K562 (cell line): ENCODE results near the gene DNAJB7. TPM values are rescaled to one million over a fixed set of nuclear protein-coding genes. Genes with fewer than 3 reads are reported as not detected.

Source experiments
- CHD7 ChIP-seq: fragments of 200-600 bp; sonication (generic); IDR thresholded peaks from one replicate; pipeline ENCODE4 v1.6.1; 2012; ENCODE audit warnings: mild to moderate bottlenecking, low read depth, low read length, inconsistent platforms
- CREB3L1 ChIP-seq: fragments of 450-650 bp; IDR thresholded peaks from 2 replicates; pipeline ENCODE4 v1.6.1; 2014; ENCODE audit warnings: low read depth, mild to moderate bottlenecking, moderate library complexity, borderline replicate concordance
- CUX1 ChIP-seq: fragments of 200-800 bp; sonication (Bioruptor generic); IDR thresholded peaks from 2 replicates; pipeline ENCODE4 v1.6.1; 2016; ENCODE audit warnings: missing genetic modification characterization, missing compliant biosample characterization
- EWSR1 ChIP-seq: fragments of 450-650 bp; IDR thresholded peaks from 2 replicates; pipeline ENCODE4 v1.6.1; 2018; ENCODE audit warnings: borderline replicate concordance, mild to moderate bottlenecking, low read depth, moderate library complexity; ENCODE audit not compliant: partially characterized antibody
- KLF6 ChIP-seq: fragments of 250-450 bp; sonication (Bioruptor Pico); IDR thresholded peaks from 2 replicates; pipeline ENCODE4 v1.4.0; 2020; ENCODE audit warnings: mild to moderate bottlenecking, moderate library complexity, borderline replicate concordance
- MTF1 ChIP-seq: fragments of 250-450 bp; sonication (Bioruptor Pico); IDR thresholded peaks from 2 replicates; pipeline ENCODE4 v1.9.0; 2021; ENCODE audit warnings: moderate library complexity, mild to moderate bottlenecking, inconsistent platforms, borderline replicate concordance
- RBFOX2 ChIP-seq: fragments of 200-400 bp; formaldehyde crosslinking; IDR thresholded peaks from 2 replicates; pipeline ENCODE4 v1.6.1; 2017; ENCODE audit warnings: low read depth, mild to moderate bottlenecking, low read length, moderate library complexity
- SAP30 ChIP-seq: fragments of 200-600 bp; sonication (generic); IDR thresholded peaks from 2 replicates; pipeline ENCODE4 v1.6.1; 2012; ENCODE audit warnings: borderline replicate concordance, low read depth, mild to moderate bottlenecking, moderate library complexity, low read length, control low read depth, inconsistent platforms; ENCODE audit not compliant: insufficient read depth, poor library complexity, severe bottlenecking
- ZNF212 ChIP-seq: fragments of 450-650 bp; formaldehyde crosslinking; IDR thresholded peaks from 2 replicates; pipeline ENCODE4 v1.4.0; 2020; ENCODE audit warnings: mild to moderate bottlenecking
- polyA plus RNA-seq, 8 experiments: library from polyadenylated mRNA; depleted of rRNA in 4 of 8; stranded (reverse) in 5 of 8; unstranded in 3 of 8; fragments of >200 nt; fragmentation: Nextera tagmentation in 2 of 8; fragmentation: Illumina TruSeq in 1 of 8; extraction: Ambion mirVana in 2 of 8; extraction: Trizol in 1 of 8; gene quantifications; 2 replicates each; pipeline versions ENCODE4 v1.2.1 to v1.2.3, GENCODE V29; 2011 to 2014; ENCODE audit warnings: inconsistent platforms in 1 of 8, missing spikeins in 1 of 8
- total RNA-seq, 7 experiments: library from RNA; depleted of rRNA in 6 of 7; stranded (reverse); fragments of >200 nt in 6 of 7; fragmentation: Illumina TruSeq in 2 of 7; extraction: Trizol in 2 of 7; gene quantifications; 2 replicates each; pipeline versions ENCODE4 v1.2.1 to v1.2.3, GENCODE V29; 2011 to 2021; ENCODE audit warnings: low replicate concordance in 1 of 7

Gene DNAJB7
- total and polyA plus RNA-seq, 9 of the 15 experiments (the other 6 are each of a cell fraction or from before 2014, with no cell fraction given): 0.13 to 0.21 TPM; not detected in 7

GRCh38 chr22:40813912-40814315, 48.0 kb downstream of the DNAJB7 start (continued):
- TF ChIP-seq RBFOX2: peak; percentile 62
- peak; percentile 97 for TF ChIP-seq ZNF212 (CRISPR knock-in tag)
- TF ChIP-seq CHD7: no peak
- peak; percentile 100 for TF ChIP-seq CUX1
- TF ChIP-seq SAP30: no peak
- TF ChIP-seq EWSR1: no peak
- TF ChIP-seq CREB3L1: no peak
- peak; percentile 100 for TF ChIP-seq KLF6
- TF ChIP-seq MTF1 (CRISPR knock-in tag): peak; percentile 99
